A549 (cell line): ENCODE data around the gene SEMA3A. TPM values are rescaled to one million over a fixed set of nuclear protein-coding genes. Genes with fewer than 3 reads are reported as not detected.

ENCODE experiments used
- ATAC-seq, 2 experiments: fragments of 200-7000 bp in 1 of 2; fragments of >200 bp in 1 of 2; cut with Nextera tagmentation in 1 of 2; cut with Tn5 transposase in 1 of 2; 3 replicates each; pipeline versions ENCODE4 v1.8.0 to v1.9.1; 2018 to 2020; ENCODE audit warnings: mild to moderate bottlenecking in 1 of 2, moderate library complexity in 1 of 2
- CTCF ChIA-PET: fragments of 300-600 bp; sonication (Branson Sonifier 250); formaldehyde crosslinking; extraction: SDS; loops from one replicate; lab custom pipeline; 2021; ENCODE audit warnings: antibody characterized with exemption, inconsistent platforms; lab: Yijun Ruan, JAX
- POLR2A ChIA-PET: fragments of 350-600 bp; formaldehyde crosslinking; extraction: SDS; loops from one replicate; lab custom pipeline; 2021; ENCODE audit warnings: antibody characterized with exemption, inconsistent platforms; lab: Yijun Ruan, JAX
- DNase-seq, 2 experiments: peaks; one replicate each; pipeline versions ENCODE4 v3.0.0 to v3.0.0-alpha.2; 2011 to 2016; ENCODE audit warnings: low read depth in 1 of 2, low spot score in 1 of 2
- FAIRE-seq: peaks from 2 replicates; lab custom pipeline; 2011; peaks lifted over from hg19 to GRCh38; lab: Jason Lieb, UNC
- H3K27ac ChIP-seq, 2 experiments: fragments of >200 bp; sonication (Bioruptor Twin); formaldehyde crosslinking; 3 replicates each; pipeline ENCODE4 v1.5.1; 2016 to 2017
- H3K4me1 ChIP-seq: fragments of >200 bp; sonication (Bioruptor Twin); formaldehyde crosslinking; 3 replicates; pipeline ENCODE4 v1.6.1; 2016
- H3K4me2 ChIP-seq: fragments of >200 bp; sonication (Bioruptor Twin); formaldehyde crosslinking; 3 replicates; pipeline ENCODE4 v1.6.1; 2016
- H3K4me3 ChIP-seq: fragments of >200 bp; sonication (Bioruptor Twin); formaldehyde crosslinking; 3 replicates; pipeline ENCODE4 v1.5.1; 2016
- H3K9me3 ChIP-seq: fragments of >200 bp; sonication (Bioruptor Twin); formaldehyde crosslinking; 3 replicates; pipeline ENCODE4 v1.6.1; 2016
- ATOH8 ChIP-seq: fragments of 250-450 bp; sonication (Bioruptor Pico); IDR thresholded peaks from 2 replicates; pipeline ENCODE4 v1.5.0; 2020; ENCODE audit warnings: low read depth, mild to moderate bottlenecking, moderate library complexity
- BCL3 ChIP-seq: fragments of >200 bp; sonication (Bioruptor Twin); formaldehyde crosslinking; IDR thresholded peaks from 3 replicates; pipeline ENCODE4 v1.6.1; 2016
- CHD4 ChIP-seq: fragments of 200-600 bp; sonication (generic); IDR thresholded peaks from 2 replicates; pipeline ENCODE4 v1.6.1; 2016; ENCODE audit warnings: antibody characterized with exemption, mild to moderate bottlenecking, borderline replicate concordance
- EHMT2 ChIP-seq: fragments of 200-600 bp; sonication (generic); IDR thresholded peaks from 2 replicates; pipeline ENCODE4 v1.6.1; 2016; ENCODE audit warnings: antibody characterized with exemption, low read depth, mild to moderate bottlenecking, moderate library complexity
- GATA3 ChIP-seq: IDR thresholded peaks from 2 replicates; pipeline ENCODE4 v1.6.1; 2012; ENCODE audit warnings: borderline replicate concordance
- HES2 ChIP-seq: fragments of >200 bp; sonication (Bioruptor Twin); formaldehyde crosslinking; IDR thresholded peaks from 2 replicates; pipeline ENCODE4 v1.6.1; 2016
- HEYL ChIP-seq: fragments of 250-450 bp; sonication (Bioruptor Pico); IDR thresholded peaks from 2 replicates; pipeline ENCODE4 v1.8.0; 2021; ENCODE audit warnings: mild to moderate bottlenecking, moderate library complexity
- HMGXB4 ChIP-seq: fragments of 250-450 bp; sonication (Bioruptor Pico); IDR thresholded peaks from 2 replicates; pipeline ENCODE4 v1.5.0; 2021; ENCODE audit warnings: mild to moderate bottlenecking, moderate library complexity, borderline replicate concordance
- HOXB13 ChIP-seq: fragments of 250-450 bp; sonication (Bioruptor Pico); IDR thresholded peaks from 2 replicates; pipeline ENCODE4 v1.5.0; 2020; ENCODE audit warnings: low read depth, mild to moderate bottlenecking, moderate library complexity
- HOXB5 ChIP-seq: fragments of 250-450 bp; sonication (Bioruptor Pico); IDR thresholded peaks from 2 replicates; pipeline ENCODE4 v1.5.0; 2020; ENCODE audit warnings: mild to moderate bottlenecking, moderate library complexity
- JUN ChIP-seq, 2 experiments: fragments of >200 bp; sonication (Bioruptor Twin); formaldehyde crosslinking; IDR thresholded peaks; 2 replicates in 1 of 2; 3 replicates in 1 of 2; pipeline ENCODE4 v1.6.1; 2016 to 2017
- JUNB ChIP-seq: fragments of >200 bp; sonication (Bioruptor Twin); formaldehyde crosslinking; IDR thresholded peaks from 2 replicates; pipeline ENCODE4 v1.6.1; 2016
- MAX ChIP-seq: IDR thresholded peaks from 2 replicates; pipeline ENCODE4 v1.6.1; 2012
- NFE2L2 ChIP-seq: fragments of 150-350 bp; conservative IDR thresholded peaks from 2 replicates; pipeline ENCODE4 v1.6.1; 2014; ENCODE audit warnings: low read length
- PBX3 ChIP-seq: IDR thresholded peaks from 2 replicates; pipeline ENCODE4 v1.6.1; 2012
- PHF8 ChIP-seq: fragments of 200-600 bp; sonication (generic); IDR thresholded peaks from 2 replicates; pipeline ENCODE4 v1.6.1; 2016; ENCODE audit warnings: low read depth, mild to moderate bottlenecking, antibody characterized with exemption, moderate library complexity, borderline replicate concordance
- RAD21 ChIP-seq, 2 experiments: fragments of >200 bp in 1 of 2; sonication (Bioruptor Twin) in 1 of 2; formaldehyde crosslinking in 1 of 2; IDR thresholded peaks in 1 of 2; conservative IDR thresholded peaks in 1 of 2; 2 replicates in 1 of 2; 3 replicates in 1 of 2; pipeline ENCODE4 v1.6.1; 2012 to 2018; ENCODE audit warnings: inconsistent platforms in 1 of 2
- RARB ChIP-seq: fragments of 250-450 bp; sonication (Bioruptor Pico); IDR thresholded peaks from 2 replicates; pipeline ENCODE4 v1.8.0; 2021; ENCODE audit warnings: mild to moderate bottlenecking, moderate library complexity
- SREBF2 ChIP-seq: fragments of 450-650 bp; IDR thresholded peaks from 2 replicates; pipeline ENCODE4 v1.6.1; 2014; ENCODE audit warnings: mild to moderate bottlenecking, moderate library complexity
- USF2 ChIP-seq: fragments of 450-650 bp; IDR thresholded peaks from 2 replicates; pipeline ENCODE4 v1.6.1; 2014; ENCODE audit warnings: antibody characterized with exemption
- ZNF302 ChIP-seq: fragments of 250-450 bp; sonication (Bioruptor Pico); IDR thresholded peaks from 2 replicates; pipeline ENCODE4 v1.9.0; 2021; ENCODE audit warnings: inconsistent platforms, mild to moderate bottlenecking, moderate library complexity
- WGBS: methylation state at CpG from one replicate; pipeline ENCODE4 v1.1.6; 2017; ENCODE audit errors: missing lambda C conversion rate; 5-methylcytosine and 5-hydroxymethylcytosine counted together
- polyA plus RNA-seq, 4 experiments: library from polyadenylated mRNA; depleted of rRNA in 3 of 4; stranded (reverse); fragments of >200 nt; fragmentation: RNase III in 1 of 4; extraction: RNeasy Plus Mini Kit Qiagen cat#74134 plus additional on column Dnase treatment in 1 of 4; gene quantifications; 2 replicates in 3 of 4; 3 replicates in 1 of 4; pipeline ENCODE4 v1.2.3, GENCODE V29; 2011 to 2017

Gene SEMA3A
- polyA plus RNA-seq, 2 of the 4 experiments (the other 2 are of a cell fraction) = 3.6 to 19.1 TPM

- TF ChIP-seq ATOH8 (CRISPR knock-in tag) = no peak
Measured at GRCh38 chr7:84139986-84140729, 54.4 kb downstream of the SEMA3A start (continued).

GRCh38 chr7:84138411-84138810, 56.2 kb downstream of the SEMA3A start:
- H3K4me1 ChIP-seq = peaks cover 9% of the 10 kb centered on the region; the same call in 2 of the 3 replicates
- no peak overlapping the region for H3K27ac ChIP-seq
- FAIRE-seq (no peak), ATAC-seq (no peak)
- POLR2A ChIA-PET = no interaction called here
- CTCF ChIA-PET = no interaction called here
- TF ChIP-seq NFE2L2 (no peak), USF2 (no peak), RAD21 (conservative IDR thresholded peaks at IDR 0.05 in 1 of 2, IDR thresholded peaks at IDR 0.05 in 1 of 2) (no peak), HOXB13 (CRISPR knock-in tag) (no peak), PBX3 (no peak), HEYL (no peak), RARB (CRISPR knock-in tag) (no peak), HOXB5 (CRISPR knock-in tag) (no peak), HES2 (no peak), SREBF2 (no peak), PHF8 (no peak), JUN (IDR thresholded peaks at IDR 0.05) (no peak), GATA3 (no peak), HMGXB4 (CRISPR knock-in tag) (no peak), ZNF302 (CRISPR knock-in tag) (no peak)
- TF ChIP-seq, all 56 proteins: peak for 0
- Histone ChIP-seq H3K4me3 (no peak overlapping the region), H3K4me2 (no peak overlapping the region), H3K9me3 (no peaks in the 10 kb centered on the region)
- 82% methylated on average over 3 of the region's 3 CpGs for WGBS
- no peak for DNase-seq

GRCh38 chr7:84137812-84138211, 56.8 kb downstream of the SEMA3A start:
- ATAC-seq (no peak), FAIRE-seq (no peak), DNase-seq (no peak)
- ChIA-PET CTCF (no interaction called here), POLR2A (no interaction called here)
- Histone ChIP-seq H3K27ac (no peak overlapping the region), H3K4me3 (no peak overlapping the region), H3K9me3 (no peaks in the 10 kb centered on the region), H3K4me2 (no peak overlapping the region), H3K4me1 (peaks cover 9% of the 10 kb centered on the region; the same call in 2 of the 3 replicates)
- TF ChIP-seq BCL3 = no peak
- TF ChIP-seq HMGXB4 (CRISPR knock-in tag) = no peak
- TF ChIP-seq CHD4 = no peak
- no peak for TF ChIP-seq HOXB13 (CRISPR knock-in tag)
- TF ChIP-seq JUNB = no peak
- no peak for TF ChIP-seq EHMT2
- no peak for TF ChIP-seq MAX
